Chondrocyte (in vitro differentiated cells): ENCODE data around the gene GDF15. TPM values are rescaled to one million over a fixed set of nuclear protein-coding genes. Genes with fewer than 3 reads are reported as not detected.

Experiments
- DNase-seq: peaks from one replicate; pipeline ENCODE4 v3.0.0; 2021; ENCODE audit warnings: mixed read lengths, low spot score
- H3K27ac Mint-ChIP-seq: one replicate; pipeline ENCODE4 v1.8.0; 2021; ENCODE audit warnings: mild to moderate bottlenecking, moderate library complexity, mixed read lengths; ENCODE audit not compliant: unreplicated experiment
- H3K27me3 Mint-ChIP-seq: 2 replicates; pipeline ENCODE4 v1.8.0; 2021; ENCODE audit warnings: low read depth, mixed read lengths
- H3K36me3 Mint-ChIP-seq: 2 replicates; pipeline ENCODE4 v1.8.0; 2021; ENCODE audit warnings: low read depth, mixed read lengths
- H3K4me1 Mint-ChIP-seq: 2 replicates; pipeline ENCODE4 v1.8.0; 2021; ENCODE audit warnings: low read depth, mild to moderate bottlenecking, mixed read lengths
- H3K4me3 Mint-ChIP-seq: one replicate; pipeline ENCODE4 v1.8.0; 2021; ENCODE audit warnings: mild to moderate bottlenecking, moderate library complexity, mixed read lengths; ENCODE audit not compliant: unreplicated experiment
- H3K9me3 Mint-ChIP-seq: 2 replicates; pipeline ENCODE4 v1.8.0; 2021; ENCODE audit warnings: low read depth, mixed read lengths
- microRNA-seq: library from miRNA; unstranded; fragments of <30 nt; microRNA quantifications from one replicate; pipeline ENCODE4 v1.2.0, GENCODE V29; 2020; ENCODE audit warnings: borderline number of aligned reads
- total RNA-seq: library from RNA; stranded (reverse); gene quantifications from 3 replicates; pipeline ENCODE4 v1.2.1, GENCODE V29; 2021
- TF ChIP-seq, protein P1 (sequence below): fragments of 200-600 bp; sonication (generic); IDR thresholded peaks from 2 replicates; pipeline ENCODE4 v1.5.0; 2021; ENCODE audit warnings: antibody characterized with exemption, mild to moderate bottlenecking, moderate library complexity

GDF15 gene
- total RNA-seq, 1 donor from 2014 or later = 149 TPM

DNA sequence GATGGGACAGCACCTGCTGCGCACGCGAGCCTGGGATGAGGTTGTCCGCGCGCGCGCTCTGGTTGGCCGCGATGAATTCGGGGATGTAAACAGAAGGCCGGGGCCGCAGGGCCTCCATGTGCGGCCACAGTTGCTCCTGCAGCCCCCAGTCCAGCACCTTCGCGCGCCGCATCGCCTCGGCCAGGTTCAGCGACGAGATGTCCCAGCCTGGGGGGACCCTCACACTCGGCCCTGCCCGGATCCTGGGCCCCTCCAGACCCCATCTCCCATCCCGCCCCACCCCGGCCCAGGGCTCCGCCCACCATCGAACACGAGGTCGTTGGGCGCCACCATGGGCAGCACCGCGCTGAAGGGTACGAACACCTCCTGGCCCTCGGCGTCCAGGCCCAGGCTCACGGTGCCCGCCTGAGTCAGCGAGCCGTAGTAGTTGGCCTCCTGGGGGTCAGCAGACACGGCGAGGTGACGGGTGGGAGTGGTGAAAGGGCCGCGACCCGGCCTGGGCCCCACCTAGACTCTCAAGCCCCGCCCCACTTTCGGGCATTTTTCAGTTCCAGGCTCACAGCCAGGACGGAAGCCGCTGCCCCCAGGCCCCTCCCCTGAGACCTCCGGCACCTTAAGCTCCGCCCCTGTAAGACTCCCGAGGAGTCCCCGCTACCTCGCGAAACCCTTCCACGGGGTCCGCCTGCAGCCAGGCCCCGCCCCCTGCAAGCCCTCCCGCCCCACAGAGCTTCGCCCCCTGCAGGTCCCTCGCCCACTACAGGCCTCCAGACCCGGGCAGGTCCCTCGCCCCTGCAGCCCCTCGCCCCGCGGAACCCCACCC, 50.9 kb downstream of the GDF15 start:
- H3K36me3 Mint-ChIP-seq = no peaks in the 10 kb centered on the region
- no peaks in the 10 kb centered on the region for H3K9me3 Mint-ChIP-seq
- TF ChIP-seq, protein P1, sequence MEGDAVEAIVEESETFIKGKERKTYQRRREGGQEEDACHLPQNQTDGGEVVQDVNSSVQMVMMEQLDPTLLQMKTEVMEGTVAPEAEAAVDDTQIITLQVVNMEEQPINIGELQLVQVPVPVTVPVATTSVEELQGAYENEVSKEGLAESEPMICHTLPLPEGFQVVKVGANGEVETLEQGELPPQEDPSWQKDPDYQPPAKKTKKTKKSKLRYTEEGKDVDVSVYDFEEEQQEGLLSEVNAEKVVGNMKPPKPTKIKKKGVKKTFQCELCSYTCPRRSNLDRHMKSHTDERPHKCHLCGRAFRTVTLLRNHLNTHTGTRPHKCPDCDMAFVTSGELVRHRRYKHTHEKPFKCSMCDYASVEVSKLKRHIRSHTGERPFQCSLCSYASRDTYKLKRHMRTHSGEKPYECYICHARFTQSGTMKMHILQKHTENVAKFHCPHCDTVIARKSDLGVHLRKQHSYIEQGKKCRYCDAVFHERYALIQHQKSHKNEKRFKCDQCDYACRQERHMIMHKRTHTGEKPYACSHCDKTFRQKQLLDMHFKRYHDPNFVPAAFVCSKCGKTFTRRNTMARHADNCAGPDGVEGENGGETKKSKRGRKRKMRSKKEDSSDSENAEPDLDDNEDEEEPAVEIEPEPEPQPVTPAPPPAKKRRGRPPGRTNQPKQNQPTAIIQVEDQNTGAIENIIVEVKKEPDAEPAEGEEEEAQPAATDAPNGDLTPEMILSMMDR = peak; percentile 60
- DNase-seq = no peak
- peak overlapping the region; percentile 75 for H3K4me3 Mint-ChIP-seq
- H3K4me1 Mint-ChIP-seq = peaks cover 39% of the 10 kb centered on the region
- no peaks in the 10 kb centered on the region for H3K27me3 Mint-ChIP-seq
- H3K27ac Mint-ChIP-seq = no peak overlapping the region

DNA sequence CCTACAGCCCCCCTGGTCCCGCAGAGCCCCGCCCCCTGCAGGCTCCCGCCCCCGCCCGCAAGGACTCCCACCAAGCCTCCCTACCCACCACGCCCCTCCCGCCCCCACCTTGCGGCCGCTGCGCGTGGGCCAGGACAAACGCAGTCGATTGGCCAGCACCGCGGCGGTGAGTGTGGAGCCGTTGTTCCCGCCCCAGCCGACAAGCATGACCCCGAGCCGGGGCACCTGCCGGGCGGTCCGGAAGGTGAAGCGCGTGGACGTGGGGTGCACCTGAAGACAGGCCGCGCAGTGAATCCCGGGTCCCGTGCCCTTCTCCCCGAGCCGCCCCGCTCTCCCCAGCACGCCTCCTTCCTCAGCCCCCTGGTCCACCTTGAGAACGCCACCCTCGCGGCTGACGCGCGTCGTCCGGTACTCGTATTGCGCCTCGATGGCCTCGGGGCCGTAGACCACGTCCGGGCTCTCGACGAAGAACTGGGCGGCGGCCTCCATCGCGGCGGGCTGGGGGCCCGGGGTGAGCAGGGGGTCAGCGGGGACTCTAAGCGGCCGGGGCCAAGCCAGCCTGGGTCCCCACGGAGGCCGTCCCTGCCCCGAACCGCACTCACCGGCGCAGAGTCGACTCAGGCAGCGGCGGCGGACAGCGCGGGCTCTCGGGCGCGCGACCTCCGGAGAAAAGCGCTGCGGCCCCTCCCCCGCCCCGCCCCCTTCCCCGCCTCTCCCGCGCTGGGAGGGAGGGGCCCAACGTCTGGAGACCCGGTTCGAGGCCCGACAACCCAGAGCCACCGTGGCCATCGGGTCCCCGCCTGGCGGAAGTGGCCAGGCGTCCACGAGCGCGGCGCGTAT, 51.8 kb downstream of the GDF15 start, which contains the start of gene ISYNA1:
Gene ISYNA1, minus strand, starts transcription at position 643 of the 840 bp plus-strand sequence. Its CDS starts 154 bp downstream, at position 489.
- Mint-ChIP-seq H3K9me3 (no peaks in the 10 kb centered on the region), H3K36me3 (peaks cover 2% of the 10 kb centered on the region), H3K4me3 (peak within 1 kb of the TSS; percentile 75), H3K27ac (peak within 1 kb of the TSS; percentile 90), H3K4me1 (peaks cover 43% of the 10 kb centered on the region), H3K27me3 (no peaks in the 10 kb centered on the region)
- TF ChIP-seq, protein P1 = no peak
- no peak for DNase-seq

DNA sequence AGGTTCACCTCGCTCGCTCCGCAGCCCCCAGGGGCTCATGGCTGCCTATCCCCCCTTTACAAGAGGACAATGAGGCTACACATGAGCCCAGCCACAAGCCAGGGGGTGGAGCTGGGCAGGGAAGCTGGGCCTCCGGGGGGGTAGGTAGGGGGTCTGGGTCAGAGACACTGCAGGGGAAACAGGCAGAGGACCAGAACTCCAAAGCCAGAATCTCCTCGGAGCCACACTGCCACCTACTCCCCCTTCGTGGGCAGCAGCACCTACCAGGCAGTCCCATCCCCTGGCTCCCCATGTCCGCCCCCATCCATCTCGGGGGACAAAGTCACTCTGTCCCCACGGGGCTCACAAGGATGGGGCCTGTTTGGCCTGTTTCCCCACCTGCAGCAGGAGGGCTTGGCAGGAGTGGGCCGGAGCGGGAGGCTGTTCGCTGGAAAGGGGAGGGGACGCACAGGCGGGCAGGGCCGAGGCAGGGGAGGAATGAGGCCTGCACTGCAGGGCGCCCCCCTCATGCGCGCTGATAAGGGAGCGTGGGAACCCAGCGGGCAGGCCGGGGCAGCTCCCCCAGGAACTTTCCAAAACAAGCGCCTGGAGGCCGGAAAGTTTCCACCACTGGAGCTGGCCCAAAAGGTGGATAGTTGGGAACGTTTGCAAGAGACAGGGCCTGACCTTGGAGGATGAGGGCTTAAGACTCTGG, 52.5 kb downstream of the GDF15 start:
- H3K4me3 Mint-ChIP-seq = peak overlapping the region; percentile 75
- H3K9me3 Mint-ChIP-seq = no peaks in the 10 kb centered on the region
- TF ChIP-seq, protein P1 = peak; percentile 7
- DNase-seq = no peak
- H3K4me1 Mint-ChIP-seq = peaks cover 43% of the 10 kb centered on the region
- peaks cover 2% of the 10 kb centered on the region for H3K36me3 Mint-ChIP-seq
- peak overlapping the region; percentile 90 for H3K27ac Mint-ChIP-seq
- H3K27me3 Mint-ChIP-seq = no peaks in the 10 kb centered on the region

Small RNA genes lying within 50 kb of the gene (microRNA-seq; reads per million reads assigned to microRNA genes)
- gene MIR3189 = not detected

Other genes starting within 250 kb of the GDF15 start
- 67.6 to 96.3 TPM (median 73.1 TPM) in 3 replicates for gene PIK3R2, start 233.0 kb upstream of the GDF15 start, total RNA-seq
- gene IFI30, start 212.3 kb upstream of the GDF15 start, total RNA-seq = 0.33 to 2.1 TPM (median 1.7 TPM) in 3 replicates
- gene MPV17L2, start 192.9 kb upstream of the GDF15 start, total RNA-seq = 10.9 to 14.2 TPM (median 12.8 TPM) in 3 replicates
- 3.4 to 6.1 TPM (median 3.8 TPM) in 3 replicates for gene RAB3A, start 182.1 kb upstream of the GDF15 start, total RNA-seq
- gene PDE4C, start 159.7 kb upstream of the GDF15 start, total RNA-seq = 2.9 to 3.4 TPM in 2 of 3 replicates, not detected in the other
- gene IQCN, start 111.7 kb upstream of the GDF15 start, total RNA-seq = 1.6 to 4.0 TPM (median 2.4 TPM) in 3 replicates
- 129 to 181 TPM (median 176 TPM) in 3 replicates for gene JUND, start 104.5 kb upstream of the GDF15 start, total RNA-seq
- 68.1 to 84.8 TPM (median 73.0 TPM) in 3 replicates for gene LSM4, start 63.1 kb upstream of the GDF15 start, total RNA-seq
- 18.6 to 21.5 TPM (median 21.1 TPM) in 3 replicates for gene PGPEP1, start 45.6 kb upstream of the GDF15 start, total RNA-seq
- not detected in 3 replicates for gene LRRC25, start 11.5 kb downstream of the GDF15 start, total RNA-seq
- gene SSBP4, start 33.2 kb downstream of the GDF15 start, total RNA-seq = 54.8 to 72.3 TPM (median 56.3 TPM) in 3 replicates
- gene ISYNA1, start 52.0 kb downstream of the GDF15 start, total RNA-seq = 56.5 to 213 TPM (median 208 TPM) in 3 replicates
- gene ELL, start 135.9 kb downstream of the GDF15 start, total RNA-seq = 12.4 to 14.0 TPM (median 13.0 TPM) in 3 replicates
- 168 to 192 TPM (median 190 TPM) in 3 replicates for gene FKBP8, start 157.4 kb downstream of the GDF15 start, total RNA-seq
- gene KXD1, start 171.7 kb downstream of the GDF15 start, total RNA-seq = 63.4 to 69.8 TPM (median 65.4 TPM) in 3 replicates
- 712 to 830 TPM (median 749 TPM) in 3 replicates for gene UBA52, start 185.7 kb downstream of the GDF15 start, total RNA-seq
- 46.9 to 89.0 TPM (median 54.1 TPM) in 3 replicates for gene REX1BD, start 202.6 kb downstream of the GDF15 start, total RNA-seq
- gene CRLF1, start 220.6 kb downstream of the GDF15 start, total RNA-seq = 13.2 to 21.9 TPM (median 15.3 TPM) in 3 replicates
- 4.4 to 4.8 TPM (median 4.4 TPM) in 3 replicates for gene TMEM59L, start 226.7 kb downstream of the GDF15 start, total RNA-seq